Mesenchymal stem cell (in vitro differentiated cells and primary cell): ENCODE results near the gene PFKFB3.

Source experiments
- DNase-seq: peaks from one replicate; pipeline ENCODE4 v3.0.0-alpha.2; 2013
- H2AFZ ChIP-seq: one replicate; pipeline ENCODE4 v1.6.1; 2013; ENCODE audit warnings: low read depth, mild to moderate bottlenecking, control low read depth, inconsistent platforms, low read length, moderate library complexity
- H2AK5ac ChIP-seq: 2 replicates; pipeline ENCODE4 v1.6.1; 2013; ENCODE audit warnings: low read length, moderate library complexity, mild to moderate bottlenecking, inconsistent platforms; ENCODE audit not compliant: severe bottlenecking
- H2BK120ac ChIP-seq: one replicate; pipeline ENCODE4 v1.6.1; 2013; ENCODE audit warnings: low read depth, mild to moderate bottlenecking, inconsistent platforms, low read length, moderate library complexity
- H2BK12ac ChIP-seq, 2 experiments: one replicate each; pipeline ENCODE4 v1.6.1; 2013; ENCODE audit warnings: inconsistent platforms in 2 of 2, low read length in 2 of 2, mild to moderate bottlenecking in 2 of 2, moderate library complexity in 2 of 2, control low read depth in 1 of 2
- H2BK15ac ChIP-seq: one replicate; pipeline ENCODE4 v1.6.1; 2013; ENCODE audit warnings: mild to moderate bottlenecking, low read depth, inconsistent platforms; ENCODE audit not compliant: poor library complexity, severe bottlenecking
- H2BK5ac ChIP-seq: 2 replicates; pipeline ENCODE4 v1.6.1; 2013; ENCODE audit warnings: low read depth, mild to moderate bottlenecking, low read length, control low read depth, inconsistent platforms; ENCODE audit not compliant: poor library complexity, severe bottlenecking
- H3K14ac ChIP-seq, 2 experiments: one replicate each; pipeline ENCODE4 v1.6.1; 2013; ENCODE audit warnings: inconsistent platforms in 2 of 2, low read length in 2 of 2, control low read depth in 1 of 2, mild to moderate bottlenecking in 1 of 2, moderate library complexity in 1 of 2
- H3K18ac ChIP-seq, 2 experiments: one replicate each; pipeline ENCODE4 v1.6.1; 2013; ENCODE audit warnings: inconsistent platforms in 2 of 2, low read length in 2 of 2, control low read depth in 1 of 2, low read depth in 1 of 2, mild to moderate bottlenecking in 1 of 2
- H3K23ac ChIP-seq, 2 experiments: one replicate each; pipeline ENCODE4 v1.6.1; 2013; ENCODE audit warnings: inconsistent platforms in 2 of 2, low read length in 2 of 2, mild to moderate bottlenecking in 2 of 2, moderate library complexity in 2 of 2, control low read depth in 1 of 2
- H3K27ac ChIP-seq: 2 replicates; pipeline ENCODE4 v1.5.1; 2013; ENCODE audit warnings: mild to moderate bottlenecking, moderate library complexity, low read length, control low read depth, inconsistent platforms; ENCODE audit not compliant: poor library complexity, severe bottlenecking
- H3K27me3 ChIP-seq, 2 experiments: 2 replicates each; pipeline versions ENCODE4 v1.6.1 to v1.7.0; 2013; ENCODE audit warnings: low read length in 2 of 2, mild to moderate bottlenecking in 2 of 2, moderate library complexity in 2 of 2, control low read depth in 1 of 2, inconsistent platforms in 1 of 2; ENCODE audit not compliant: control insufficient read depth in 1 of 2, insufficient read depth in 1 of 2
- H3K36me3 ChIP-seq, 2 experiments: 2 replicates each; pipeline versions ENCODE4 v1.6.1 to v1.7.0; 2013; ENCODE audit warnings: low read length in 2 of 2, control low read depth in 1 of 2, inconsistent platforms in 1 of 2, low read depth in 1 of 2, mild to moderate bottlenecking in 1 of 2; ENCODE audit not compliant: insufficient read depth in 2 of 2, control insufficient read depth in 1 of 2
- H3K4ac ChIP-seq, 2 experiments: one replicate each; pipeline ENCODE4 v1.6.1; 2013; ENCODE audit warnings: inconsistent platforms in 2 of 2, low read length in 2 of 2, mild to moderate bottlenecking in 2 of 2, moderate library complexity in 2 of 2, control low read depth in 1 of 2, low read depth in 1 of 2
- H3K4me1 ChIP-seq: 2 replicates; pipeline ENCODE4 v1.6.1; 2013; ENCODE audit warnings: low read depth, low read length, control low read depth; ENCODE audit not compliant: control insufficient read depth, insufficient read depth
- H3K4me2 ChIP-seq: 2 replicates; pipeline ENCODE4 v1.6.1; 2013; ENCODE audit warnings: low read length, mild to moderate bottlenecking, inconsistent platforms; ENCODE audit not compliant: poor library complexity, severe bottlenecking
- H3K4me3 ChIP-seq, 2 experiments: 2 replicates each; pipeline versions ENCODE4 v1.5.1 to v1.7.0; 2013; ENCODE audit warnings: low read length in 2 of 2, mild to moderate bottlenecking in 2 of 2, control low read depth in 1 of 2, low read depth in 1 of 2; ENCODE audit not compliant: insufficient read depth in 1 of 2
- H3K79me1 ChIP-seq: replicated peaks from 2 replicates; pipeline ENCODE4 v1.6.1; 2013; ENCODE audit warnings: mild to moderate bottlenecking, control low read depth, low read length, inconsistent platforms; ENCODE audit not compliant: poor library complexity, severe bottlenecking
- H3K9ac ChIP-seq: 2 replicates; pipeline ENCODE4 v1.7.0; 2013; ENCODE audit warnings: mild to moderate bottlenecking, low read length, moderate library complexity
- H3K9me3 ChIP-seq: 2 replicates; pipeline ENCODE4 v1.7.0; 2013; ENCODE audit warnings: mild to moderate bottlenecking, low read length; ENCODE audit not compliant: control insufficient read depth
- H4K8ac ChIP-seq: one replicate; pipeline ENCODE4 v1.6.1; 2013; ENCODE audit warnings: inconsistent platforms, mild to moderate bottlenecking, low read length, moderate library complexity
- H4K91ac ChIP-seq: one replicate; pipeline ENCODE4 v1.6.1; 2013; ENCODE audit warnings: mild to moderate bottlenecking, low read length, inconsistent platforms
- WGBS: methylation state at CpG from one replicate; pipeline ENCODE4 v1.1.7; 2013; ENCODE audit warnings: mixed read lengths; 5-methylcytosine and 5-hydroxymethylcytosine counted together

Gene PFKFB3

GRCh38 chr10:6207658-6208057 is 4.9 kb downstream of the PFKFB3 start:
- Histone ChIP-seq H3K4me1 (peaks cover 28% of the 10 kb centered on the region), H4K8ac (no peak overlapping the region), H3K36me3 (peaks cover 0 to 6% of the 10 kb centered on the region in 2 experiments), H3K9me3 (no peaks in the 10 kb centered on the region), H2BK5ac (no peak overlapping the region), H3K23ac (no peak overlapping the region), H2AFZ (no peak overlapping the region), H3K4ac (no peak overlapping the region), H2BK120ac (no peak overlapping the region), H2BK15ac (no peak overlapping the region), H3K18ac (no peak overlapping the region), H3K9ac (no peak overlapping the region), H2AK5ac (no peak overlapping the region), H2BK12ac (no peak overlapping the region), H3K79me1 (peaks cover 20% of the 10 kb centered on the region), H3K14ac (no peak overlapping the region), H4K91ac (no peak overlapping the region), H3K4me2 (no peak overlapping the region), H3K27ac (no peak overlapping the region), H3K4me3 (no peak overlapping the region), H3K27me3 (no peaks in the 10 kb centered on the region)
- WGBS: 98% methylated on average over 4 of the region's 4 CpGs
- DNase-seq: peak; percentile 51

- H2AK5ac ChIP-seq: no peak overlapping the region
- WGBS: 85% methylated on average over 12 of the region's 12 CpGs
- H3K4ac ChIP-seq: no peak overlapping the region
- H2AFZ ChIP-seq: no peak overlapping the region
- H3K36me3 ChIP-seq: peaks cover 5 to 15% of the 10 kb centered on the region in 2 experiments
- DNase-seq: no peak
- no peak overlapping the region for H3K4me3 ChIP-seq
- no peak overlapping the region for H3K14ac ChIP-seq
- no peak overlapping the region for H2BK15ac ChIP-seq
- no peak overlapping the region for H3K4me2 ChIP-seq
- H3K9ac ChIP-seq: no peak overlapping the region
- H3K4me1 ChIP-seq: peaks cover 32% of the 10 kb centered on the region
- no peaks in the 10 kb centered on the region for H3K9me3 ChIP-seq
- H2BK5ac ChIP-seq: no peak overlapping the region
- no peak overlapping the region for H2BK120ac ChIP-seq
- H3K18ac ChIP-seq: peak overlapping the region in 1 of 2 experiments; percentile 29
- peak overlapping the region; percentile 78 for H4K91ac ChIP-seq
- no peak overlapping the region for H3K23ac ChIP-seq
- no peaks in the 10 kb centered on the region for H3K27me3 ChIP-seq
- no peak overlapping the region for H2BK12ac ChIP-seq
- peak overlapping the region; percentile 35 for H4K8ac ChIP-seq
- no peak overlapping the region for H3K27ac ChIP-seq
- peaks cover 31% of the 10 kb centered on the region for H3K79me1 ChIP-seq
Measured at GRCh38 chr10:6208799-6209235, 6.1 kb downstream of the PFKFB3 start.

- Histone ChIP-seq H3K27ac (no peak overlapping the region), H3K23ac (peak overlapping the region in 1 of 2 experiments; percentile 41), H3K4me2 (no peak overlapping the region), H2BK5ac (no peak overlapping the region), H2BK15ac (no peak overlapping the region), H3K27me3 (no peaks in the 10 kb centered on the region), H2BK120ac (no peak overlapping the region), H4K91ac (peak overlapping the region; percentile 9), H2BK12ac (no peak overlapping the region), H2AK5ac (no peak overlapping the region), H3K9ac (no peak overlapping the region), H4K8ac (no peak overlapping the region), H3K79me1 (peaks cover 46% of the 10 kb centered on the region), H3K18ac (no peak overlapping the region), H3K4me3 (no peak overlapping the region), H3K4ac (no peak overlapping the region), H2AFZ (no peak overlapping the region), H3K4me1 (peaks cover 24% of the 10 kb centered on the region), H3K14ac (no peak overlapping the region), H3K36me3 (peaks cover 27 to 39% of the 10 kb centered on the region in 2 experiments), H3K9me3 (no peaks in the 10 kb centered on the region)
- no peak for DNase-seq
- 96% methylated on average over 6 of the region's 6 CpGs for WGBS
Measured at GRCh38 chr10:6211341-6211670, 8.6 kb downstream of the PFKFB3 start.

- Histone ChIP-seq H4K91ac (peak overlapping the region; percentile 9), H3K27ac (no peak overlapping the region), H2BK15ac (no peak overlapping the region), H3K4me3 (no peak overlapping the region), H4K8ac (peak overlapping the region; percentile 32), H3K4me1 (peaks cover 24% of the 10 kb centered on the region), H3K27me3 (no peaks in the 10 kb centered on the region), H3K14ac (no peak overlapping the region), H2BK5ac (no peak overlapping the region), H2BK120ac (no peak overlapping the region), H3K79me1 (peaks cover 51% of the 10 kb centered on the region), H3K36me3 (peaks cover 34 to 46% of the 10 kb centered on the region in 2 experiments), H3K23ac (peak overlapping the region in 1 of 2 experiments; percentile 41), H2AFZ (no peak overlapping the region), H3K9ac (peak overlapping the region; percentile 54), H2AK5ac (peak overlapping the region; percentile 60), H2BK12ac (peak overlapping the region in 1 of 2 experiments; percentile 13), H3K4me2 (no peak overlapping the region), H3K4ac (no peak overlapping the region), H3K9me3 (no peaks in the 10 kb centered on the region), H3K18ac (peak overlapping the region; percentile 18 to 42)
- DNase-seq: no peak
- 89% methylated on average over 29 of the region's 30 CpGs for WGBS
Measured at GRCh38 chr10:6211671-6212635, 9.2 kb downstream of the PFKFB3 start.
